ELF-1 (cell line): ENCODE data around the gene FRMD3.

ENCODE experiments used
- DNase-seq: peaks from one replicate; pipeline ENCODE4 v3.0.0-alpha.2; 2016; ENCODE audit warnings: low read depth, low spot score

Gene FRMD3

GRCh38 chr9:83538172-83538889, at the start of gene FRMD3:
Gene FRMD3 (minus strand): TSS chr9:83538401. CDS start chr9:83538231, 170 bp downstream.
- peak; percentile 89 for DNase-seq

- DNase-seq = peak; percentile 30
Observed at GRCh38 chr9:83584995-83585394, 46.8 kb upstream of the FRMD3 start.

GRCh38 chr9:83583151-83584014, 45.2 kb upstream of the FRMD3 start:
- peak; percentile 46 for DNase-seq

- no peak for DNase-seq
Observed at GRCh38 chr9:83582029-83582428, 43.8 kb upstream of the FRMD3 start.

GRCh38 chr9:83574482-83574881, 36.3 kb upstream of the FRMD3 start:
- DNase-seq = no peak

- no peak for DNase-seq
Observed at GRCh38 chr9:83572524-83572923, 34.3 kb upstream of the FRMD3 start.

- DNase-seq = no peak
Observed at GRCh38 chr9:83570359-83570758, 32.2 kb upstream of the FRMD3 start.

- DNase-seq = no peak
Observed at GRCh38 chr9:83569326-83569725, 31.1 kb upstream of the FRMD3 start.

- DNase-seq = no peak
Observed at GRCh38 chr9:83563360-83563759, 25.2 kb upstream of the FRMD3 start.

GRCh38 chr9:83560169-83560826, 22.1 kb upstream of the FRMD3 start:
- no peak for DNase-seq

- no peak for DNase-seq
Observed at GRCh38 chr9:83557771-83558170, 19.6 kb upstream of the FRMD3 start.

- no peak for DNase-seq
Observed at GRCh38 chr9:83557317-83557716, 19.1 kb upstream of the FRMD3 start.

- DNase-seq = no peak
Observed at GRCh38 chr9:83554278-83554677, 16.1 kb upstream of the FRMD3 start.

GRCh38 chr9:83544002-83544698, 5.9 kb upstream of the FRMD3 start:
- peak; percentile 68 for DNase-seq

- no peak for DNase-seq
Observed at GRCh38 chr9:83538890-83539238, 663 bp upstream of the FRMD3 start.

- peak; percentile 23 for DNase-seq
Observed at GRCh38 chr9:83537331-83538171, 650 bp downstream of the FRMD3 start.

GRCh38 chr9:83536332-83536731, 1.9 kb downstream of the FRMD3 start:
- no peak for DNase-seq

GRCh38 chr9:83535736-83536135, 2.5 kb downstream of the FRMD3 start:
- no peak for DNase-seq

GRCh38 chr9:83533296-83533695, 4.9 kb downstream of the FRMD3 start:
- DNase-seq = no peak

GRCh38 chr9:83526901-83527300, 11.3 kb downstream of the FRMD3 start:
- DNase-seq = peak; percentile 71

GRCh38 chr9:83526211-83526610, 12.0 kb downstream of the FRMD3 start:
- no peak for DNase-seq
